GM19193 (cell line): ENCODE results near the gene ULBP3.

ENCODE experiments used
- POLR2A ChIP-seq: IDR thresholded peaks from 4 replicates; pipeline ENCODE4 v1.6.1; 2011; ENCODE audit not compliant: insufficient read depth, insufficient read length; ENCODE audit errors: extremely low read depth

Gene ULBP3

DNA sequence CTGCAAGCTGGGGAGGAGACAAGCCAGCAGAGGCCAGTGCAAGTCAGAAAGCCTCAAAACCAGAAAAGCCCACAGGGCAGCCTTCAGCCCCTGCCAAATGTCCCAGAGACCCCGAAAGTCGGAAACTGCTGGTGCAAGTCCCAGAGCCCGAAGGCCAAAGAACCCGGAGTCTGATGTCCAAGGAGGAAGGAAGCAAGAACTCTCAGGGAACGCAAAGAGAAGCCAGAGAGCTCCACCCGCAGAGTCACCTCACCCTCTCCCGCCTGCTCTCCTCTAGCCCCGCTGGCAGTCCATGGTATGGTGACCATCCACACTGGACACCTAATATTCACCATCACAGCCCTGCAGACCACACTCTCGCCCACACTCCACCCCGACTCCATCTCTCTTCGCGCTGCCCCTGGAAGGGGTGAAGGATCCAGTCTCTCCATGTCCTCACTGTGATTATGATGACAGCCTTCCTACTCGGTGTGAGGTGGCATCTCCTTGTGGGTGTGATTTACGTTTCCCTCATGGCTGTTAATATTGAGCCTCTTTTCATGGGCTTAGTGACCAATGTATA is 10.6 kb downstream of the ULBP3 start:
- no peak for TF ChIP-seq POLR2A

DNA sequence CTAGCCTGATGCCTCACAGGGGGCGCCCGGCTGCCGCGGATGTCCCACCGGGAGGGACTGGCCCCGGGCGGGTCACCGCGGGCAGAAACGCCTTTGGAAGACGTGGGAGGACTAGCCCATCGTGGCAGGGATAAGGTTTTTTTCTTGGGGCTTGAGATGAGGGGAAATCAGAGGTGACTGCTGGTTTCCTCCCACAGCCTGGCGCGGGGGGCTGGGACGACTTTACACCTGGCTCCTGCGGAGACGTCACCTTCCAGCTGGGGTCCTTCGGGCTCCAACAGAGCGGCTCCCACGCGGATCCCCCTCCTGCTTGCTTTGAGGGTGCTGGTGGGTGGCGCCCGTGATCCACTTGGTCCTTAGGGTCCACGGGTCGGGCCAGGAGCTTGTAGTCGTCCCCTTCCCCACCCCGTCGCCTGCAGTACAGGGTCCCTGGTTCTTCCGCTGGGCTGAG is 11.4 kb downstream of the ULBP3 start:
- TF ChIP-seq POLR2A: no peak

DNA sequence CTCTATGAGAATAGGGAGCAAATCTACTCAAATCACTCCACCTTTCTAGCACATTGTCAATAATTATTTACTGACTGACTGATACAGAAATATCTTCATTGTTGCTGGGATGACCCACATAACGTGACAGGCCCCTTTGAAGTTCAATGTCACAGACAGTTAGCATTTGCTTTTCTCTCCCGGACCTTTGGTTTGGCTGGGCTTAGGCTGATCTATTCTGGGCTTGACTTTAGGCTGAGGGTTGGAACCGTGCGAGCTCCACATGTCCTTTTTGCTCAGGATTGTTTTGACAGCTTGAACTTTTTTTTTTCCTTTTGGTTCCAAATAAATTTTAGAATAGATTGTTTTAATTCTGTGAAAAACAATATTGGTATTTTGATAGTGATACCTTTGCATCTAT is 12.0 kb downstream of the ULBP3 start:
- no peak for TF ChIP-seq POLR2A

DNA sequence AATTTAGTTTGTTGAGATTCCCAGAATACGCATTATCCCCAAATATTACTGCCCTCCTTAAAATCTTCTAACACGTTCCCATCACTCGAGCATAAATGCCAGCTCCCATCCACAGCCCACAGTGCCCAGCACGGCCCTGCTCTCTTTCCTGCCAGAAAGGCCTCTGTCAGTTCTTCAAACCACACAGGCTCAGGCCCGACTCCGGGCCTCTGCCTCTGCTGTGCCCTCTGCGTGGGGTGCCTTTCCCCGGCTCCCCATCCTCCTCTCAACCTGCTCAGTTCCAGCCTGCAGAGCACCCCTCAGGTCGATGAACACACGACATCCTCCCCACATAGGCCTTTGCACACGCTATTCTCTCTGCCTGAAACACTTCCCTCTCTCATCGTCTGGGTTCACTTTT is 12.8 kb downstream of the ULBP3 start:
- no peak for TF ChIP-seq POLR2A

DNA sequence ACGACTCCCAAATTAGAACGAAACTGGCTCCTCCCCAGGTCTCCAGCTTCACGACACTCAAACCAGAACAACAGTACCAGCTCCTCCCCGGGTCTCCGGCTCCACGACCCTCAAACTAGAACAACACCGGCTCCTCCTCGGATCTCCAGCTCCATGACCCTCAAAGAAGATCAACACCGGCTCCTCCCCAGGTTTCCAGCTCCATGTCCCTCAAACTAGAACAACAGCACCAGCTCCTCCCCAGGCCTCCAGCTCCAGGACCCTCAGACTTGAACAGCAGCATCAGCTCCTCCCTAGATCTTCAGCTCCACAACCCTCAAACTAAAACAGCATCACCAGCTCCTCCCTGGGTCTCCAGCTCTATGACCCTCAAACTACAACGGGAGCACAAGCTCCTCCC is 13.8 kb downstream of the ULBP3 start:
- TF ChIP-seq POLR2A: no peak

DNA sequence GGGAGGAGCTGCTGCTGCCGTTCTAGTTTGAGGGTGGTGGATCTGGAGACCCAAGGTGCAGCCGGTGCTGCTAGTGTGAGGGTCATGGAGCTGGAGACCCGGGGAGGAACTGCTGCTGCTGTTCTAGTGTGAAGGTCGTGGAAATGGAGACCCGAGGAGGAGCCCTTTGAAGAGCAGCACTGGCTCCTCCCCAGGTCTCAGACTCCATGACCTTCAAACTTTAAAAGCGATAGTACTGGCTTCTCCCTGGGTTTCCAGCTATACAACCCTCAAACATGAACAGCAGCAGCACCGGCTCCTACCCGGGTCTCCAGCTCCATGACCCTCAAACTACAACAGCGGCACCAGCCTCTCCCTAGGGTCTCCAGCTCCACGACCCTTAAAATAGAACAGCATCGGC is 15.5 kb downstream of the ULBP3 start:
- TF ChIP-seq POLR2A: no peak

DNA sequence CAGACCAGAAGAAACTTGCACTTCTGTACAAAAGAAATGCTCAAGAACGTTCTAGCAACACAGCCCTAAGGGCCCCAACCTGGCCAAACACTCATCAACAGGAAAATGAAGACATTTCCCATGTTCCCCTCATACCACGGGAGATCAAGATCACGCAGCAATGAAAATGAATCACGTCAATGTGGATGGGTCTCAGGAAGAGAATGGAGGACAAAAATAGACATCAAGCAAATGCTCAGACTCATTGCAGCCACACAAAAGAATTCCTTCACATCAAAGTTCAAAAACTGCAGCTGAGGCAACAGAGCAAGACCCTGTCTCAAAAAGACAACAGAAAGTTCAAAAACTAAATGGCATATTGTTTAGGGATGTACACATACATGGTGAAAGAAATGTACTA is 18.1 kb downstream of the ULBP3 start:
- TF ChIP-seq POLR2A: no peak

DNA sequence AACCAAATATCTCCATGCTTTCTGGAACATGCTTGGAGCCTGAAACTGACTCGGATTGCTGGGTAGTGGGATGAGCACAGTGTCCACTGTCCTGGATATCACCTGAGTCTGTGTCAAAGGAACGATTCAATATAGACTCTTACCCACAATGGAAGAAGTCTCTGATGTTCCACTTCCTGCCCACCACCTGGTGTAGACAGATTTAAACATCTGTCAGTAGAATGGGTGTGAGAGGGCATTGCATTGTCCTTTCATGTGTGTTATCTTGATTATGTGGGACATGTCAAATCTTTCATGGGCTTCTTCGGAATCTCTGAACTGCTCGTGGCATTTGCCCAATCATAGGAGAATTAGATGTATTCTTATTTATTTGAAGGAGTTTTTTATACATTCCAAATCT is 20.8 kb downstream of the ULBP3 start:
- no peak for TF ChIP-seq POLR2A

DNA sequence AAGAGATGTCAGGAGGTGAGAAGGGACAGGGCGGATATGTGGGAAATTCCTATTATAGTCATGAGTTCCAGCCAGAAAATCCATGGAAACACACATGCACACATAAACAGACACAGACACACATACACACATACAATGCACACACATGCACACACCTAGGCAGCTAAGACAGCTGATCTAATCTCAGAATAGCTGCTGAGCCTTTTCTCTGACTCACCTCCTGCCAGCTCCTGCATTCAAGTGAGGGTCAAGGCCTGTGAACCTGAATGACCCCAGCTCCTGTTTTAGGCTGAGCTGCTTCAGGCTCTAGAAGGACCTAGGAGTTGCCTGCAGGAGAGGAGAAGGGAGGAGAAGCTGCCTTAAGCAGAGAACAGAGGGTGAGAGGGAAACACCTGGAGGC is 22.0 kb downstream of the ULBP3 start:
- no peak for TF ChIP-seq POLR2A

DNA sequence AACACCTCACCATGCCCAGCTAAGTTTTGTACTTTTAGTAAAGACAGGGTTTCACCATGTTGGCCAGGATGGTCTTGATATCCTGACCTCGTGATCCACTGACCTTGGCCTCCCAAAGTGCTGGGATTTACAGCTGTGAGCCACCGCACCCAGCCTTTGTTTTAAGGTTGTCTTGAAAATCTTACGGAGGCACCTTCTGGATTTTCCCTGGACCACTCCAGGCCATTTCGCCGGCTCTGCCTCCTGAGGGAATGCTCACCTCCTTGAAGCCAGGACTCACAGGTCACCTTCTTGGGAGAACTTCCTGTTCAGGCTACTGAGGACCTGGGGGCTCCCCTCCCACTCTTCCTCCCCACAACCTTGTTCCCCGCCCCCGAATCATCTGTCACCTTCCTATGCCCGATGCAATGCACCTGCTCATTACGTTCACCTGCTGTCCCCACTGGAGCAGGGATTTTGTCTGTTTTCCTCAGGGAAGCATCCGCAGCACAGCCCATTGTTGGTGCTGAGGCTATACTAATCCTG is 24.2 kb downstream of the ULBP3 start:
- no peak for TF ChIP-seq POLR2A

DNA sequence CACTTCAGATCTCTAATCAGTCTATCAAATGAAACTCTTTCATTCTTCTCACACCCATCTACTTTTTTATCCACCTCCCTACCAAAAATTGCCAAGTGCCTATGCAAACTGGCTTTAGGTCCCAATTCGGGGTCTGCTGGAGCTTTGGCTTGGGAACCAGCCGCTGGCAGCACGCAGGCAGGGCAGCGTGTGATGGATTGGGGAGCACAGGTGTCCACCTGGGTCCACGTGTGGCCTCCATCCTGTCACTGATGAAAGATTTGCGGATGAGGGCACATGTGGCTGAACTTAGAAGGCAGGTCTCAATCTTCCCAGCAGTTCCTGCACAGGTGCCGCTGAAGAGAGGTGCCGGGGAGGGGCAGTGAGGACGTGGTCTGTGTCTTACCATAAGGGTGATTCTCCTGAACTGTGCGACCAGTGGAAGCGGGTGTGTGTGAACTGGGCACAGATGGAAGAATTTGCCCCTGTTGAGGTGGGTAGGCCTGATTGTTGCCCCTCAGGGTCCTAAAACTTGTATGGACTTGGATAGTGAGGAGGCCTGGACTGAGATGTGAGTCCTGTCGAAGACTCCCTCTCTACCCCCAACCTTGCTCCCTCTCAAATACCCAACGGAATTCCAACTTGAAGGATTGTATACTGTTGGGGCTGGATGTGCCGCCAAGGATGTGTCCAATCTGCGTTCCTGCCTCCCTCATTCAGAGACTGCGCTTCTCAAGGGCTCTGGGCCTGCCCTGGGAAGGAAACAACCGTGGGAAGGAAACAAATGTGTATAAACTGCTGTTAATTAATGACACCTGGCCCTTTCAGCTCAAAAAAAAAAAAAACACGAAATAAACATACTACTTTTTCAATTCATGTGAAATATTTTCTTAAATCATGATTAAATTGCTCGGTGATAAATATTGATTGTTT is 25.2 kb downstream of the ULBP3 start:
- TF ChIP-seq POLR2A: no peak

DNA sequence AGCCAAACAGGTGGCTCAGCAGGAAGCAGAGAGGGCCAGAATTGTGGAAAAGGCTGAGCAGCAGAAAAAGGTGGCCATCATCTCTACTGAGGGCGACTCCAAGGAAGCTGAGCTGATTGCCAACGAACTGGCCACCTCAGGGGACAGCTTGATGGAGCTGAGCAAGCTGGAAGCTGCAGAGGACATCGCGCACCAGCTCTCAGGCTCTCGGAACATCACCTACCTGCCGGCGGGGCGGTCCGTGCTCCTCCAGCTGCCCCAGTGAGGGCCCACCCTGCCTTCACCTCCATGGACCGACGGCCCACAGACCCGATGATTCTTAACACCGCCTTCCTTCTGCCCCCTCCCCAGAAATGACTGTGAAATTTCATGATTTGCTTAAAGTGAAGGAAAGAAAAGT is 25.8 kb downstream of the ULBP3 start:
- TF ChIP-seq POLR2A: no peak

DNA sequence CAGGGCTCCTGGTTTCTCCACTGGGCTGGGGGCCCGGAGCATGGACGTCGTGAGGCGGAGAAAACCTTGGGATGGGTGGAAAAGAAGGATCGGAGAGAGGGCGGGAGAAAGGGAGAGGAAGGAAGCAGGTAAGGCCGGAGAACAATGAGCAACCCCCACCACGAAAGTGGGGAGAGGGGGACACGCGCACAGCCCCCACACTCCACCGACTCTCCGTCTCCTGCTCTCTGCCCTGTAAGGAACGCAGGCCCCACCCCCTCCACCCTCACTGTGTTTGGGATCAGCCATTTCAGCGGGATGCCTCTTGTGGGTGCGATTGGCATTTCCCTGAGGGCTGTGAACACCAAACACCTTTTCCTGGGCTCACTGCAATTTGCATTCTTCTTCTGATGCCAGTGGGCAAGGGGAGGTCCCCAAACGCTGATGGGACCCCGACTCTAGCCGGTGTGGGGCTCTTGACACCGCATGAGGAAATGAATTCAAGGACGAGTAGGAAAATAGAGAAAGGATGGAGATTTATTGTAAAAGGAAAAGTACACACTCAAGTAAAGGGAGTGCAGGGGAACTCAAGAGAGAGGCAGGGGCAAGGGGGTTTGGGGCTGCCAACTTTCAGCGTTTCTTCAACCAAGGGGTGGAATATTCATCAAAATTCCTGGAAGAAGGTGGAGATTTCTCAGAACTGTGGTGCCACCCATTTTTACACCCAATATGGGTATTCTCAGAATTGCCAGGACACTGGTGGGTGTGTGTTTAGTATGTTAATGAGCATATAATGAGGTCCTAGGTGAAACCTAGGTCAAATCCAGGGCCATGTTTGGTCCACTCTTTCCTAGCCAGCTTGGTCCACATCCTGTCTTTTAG is 30.5 kb downstream of the ULBP3 start:
- no peak for TF ChIP-seq POLR2A

DNA sequence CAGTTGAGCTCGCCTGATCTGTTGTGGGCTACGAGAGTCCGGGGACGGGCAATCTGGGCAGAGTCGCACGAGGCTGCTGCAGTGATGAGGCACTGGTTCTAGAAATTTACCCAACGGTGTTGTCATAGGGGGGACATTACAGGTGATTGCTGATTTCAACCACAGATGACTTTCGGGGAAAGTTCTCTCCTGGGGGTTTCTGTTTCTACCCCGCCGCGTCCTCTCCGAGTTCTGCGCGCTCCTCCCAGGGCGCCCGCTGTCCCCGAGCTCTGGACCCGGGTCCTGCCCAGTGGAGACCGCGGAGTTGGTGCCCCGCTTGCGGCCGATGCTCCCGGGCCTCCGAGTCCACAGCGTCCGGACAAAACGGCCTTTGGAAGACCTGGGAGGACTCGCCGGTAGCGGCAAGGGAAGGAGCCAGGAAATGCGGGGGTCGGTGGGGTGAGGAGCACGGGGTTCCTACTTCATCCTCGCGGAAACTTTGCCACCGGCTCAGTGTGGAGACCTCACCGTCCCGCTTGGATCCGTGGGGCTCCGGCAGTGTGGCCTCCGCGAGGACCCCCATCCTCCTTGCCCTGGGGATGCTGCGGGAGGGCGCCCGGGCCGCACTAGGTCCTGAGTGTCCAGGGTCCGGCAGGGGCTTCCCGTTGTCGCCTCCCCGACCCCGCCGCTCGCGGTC is 31.3 kb downstream of the ULBP3 start:
- TF ChIP-seq POLR2A: no peak

DNA sequence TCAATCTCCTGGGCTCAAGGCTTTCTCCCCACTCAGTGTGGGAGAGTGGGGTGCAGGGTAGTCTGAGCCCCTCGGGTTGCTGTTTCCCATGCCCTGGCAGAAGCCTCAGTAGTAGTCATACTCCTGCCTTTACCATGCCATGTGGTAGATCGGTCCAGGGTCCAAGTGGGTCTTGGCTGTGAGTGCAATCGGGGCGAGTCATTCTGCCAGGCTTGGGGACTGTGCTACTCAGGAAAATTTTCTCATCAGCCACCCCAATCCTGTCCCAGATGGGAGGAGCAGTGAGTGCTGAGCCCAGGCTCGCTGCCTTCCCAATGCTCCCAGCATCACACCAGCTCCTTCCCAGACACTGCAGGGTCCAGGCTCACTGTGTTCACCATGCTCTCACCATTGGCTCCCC is 32.8 kb downstream of the ULBP3 start:
- no peak for TF ChIP-seq POLR2A

DNA sequence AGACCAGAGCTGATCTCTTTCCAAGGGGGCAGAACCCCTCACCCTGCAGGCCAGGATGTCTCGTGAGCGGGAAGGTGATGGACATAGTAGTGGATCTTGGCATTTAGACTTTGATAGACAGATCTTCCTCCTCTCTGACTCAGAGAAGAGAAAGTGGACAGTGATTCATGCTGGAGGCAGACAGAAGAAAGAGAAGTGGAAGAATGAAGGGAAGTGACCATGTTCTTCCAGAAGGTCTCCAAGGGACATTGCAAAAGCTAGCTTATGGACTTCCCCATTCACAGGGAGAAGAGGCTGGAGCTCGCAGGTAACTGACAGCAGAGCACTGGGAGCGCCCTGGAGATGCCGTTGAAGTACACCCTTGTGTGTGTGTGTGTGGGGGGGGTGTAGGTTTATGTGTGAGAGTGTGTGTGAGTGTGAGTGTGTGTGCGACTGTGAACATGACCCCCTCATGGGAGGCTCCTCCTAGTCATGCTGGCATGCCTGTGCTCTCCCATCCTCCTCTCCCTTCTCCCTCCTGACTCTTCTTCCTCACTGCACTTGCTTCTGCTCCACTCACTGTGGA is 35.6 kb downstream of the ULBP3 start:
- TF ChIP-seq POLR2A: no peak
